BJ (cell line): Measurements from ENCODE around the gene ATG9A. TPM values are rescaled to one million over a fixed set of nuclear protein-coding genes. Genes with fewer than 3 reads are reported as not detected.

Experiments used
- CTCF ChIA-PET: fragments of 350-600 bp; formaldehyde crosslinking; extraction: SDS; loops from one replicate; lab custom pipeline; 2021; ENCODE audit warnings: antibody characterized with exemption, inconsistent platforms; lab: Yijun Ruan, JAX
- POLR2A ChIA-PET: fragments of 300-600 bp; sonication (Branson Sonifier 250); formaldehyde crosslinking; extraction: SDS; loops from one replicate; lab custom pipeline; 2021; ENCODE audit warnings: antibody characterized with exemption; lab: Charles Lee
- DNase-seq: peaks from one replicate; pipeline ENCODE4 v3.0.0-alpha.2; 2011; ENCODE audit warnings: low read depth
- H3K27me3 ChIP-seq: 2 replicates; pipeline ENCODE4 v1.6.0; 2011; ENCODE audit warnings: low read length; ENCODE audit not compliant: control insufficient read depth, insufficient read depth
- H3K36me3 ChIP-seq: 2 replicates; pipeline ENCODE4 v1.5.1; 2011; ENCODE audit warnings: low read length; ENCODE audit not compliant: control insufficient read depth, insufficient read depth
- H3K4me3 ChIP-seq: 2 replicates; pipeline ENCODE4 v1.5.1; 2011; ENCODE audit warnings: low read depth, mild to moderate bottlenecking, control low read depth, low read length
- CTCF ChIP-seq: IDR thresholded peaks from 2 replicates; pipeline ENCODE4 v1.5.1; 2011; ENCODE audit warnings: low read depth, mild to moderate bottlenecking, control low read depth, inconsistent platforms, low read length, moderate library complexity; ENCODE audit not compliant: insufficient read depth
- polyA plus RNA-seq: library from polyadenylated mRNA; depleted of rRNA; stranded (reverse); fragments of >200 nt; gene quantifications from 2 replicates; pipeline ENCODE4 v1.2.3, GENCODE V29; 2011

ATG9A gene
- polyA plus RNA-seq, 1 experiment, result 132 TPM

DNA sequence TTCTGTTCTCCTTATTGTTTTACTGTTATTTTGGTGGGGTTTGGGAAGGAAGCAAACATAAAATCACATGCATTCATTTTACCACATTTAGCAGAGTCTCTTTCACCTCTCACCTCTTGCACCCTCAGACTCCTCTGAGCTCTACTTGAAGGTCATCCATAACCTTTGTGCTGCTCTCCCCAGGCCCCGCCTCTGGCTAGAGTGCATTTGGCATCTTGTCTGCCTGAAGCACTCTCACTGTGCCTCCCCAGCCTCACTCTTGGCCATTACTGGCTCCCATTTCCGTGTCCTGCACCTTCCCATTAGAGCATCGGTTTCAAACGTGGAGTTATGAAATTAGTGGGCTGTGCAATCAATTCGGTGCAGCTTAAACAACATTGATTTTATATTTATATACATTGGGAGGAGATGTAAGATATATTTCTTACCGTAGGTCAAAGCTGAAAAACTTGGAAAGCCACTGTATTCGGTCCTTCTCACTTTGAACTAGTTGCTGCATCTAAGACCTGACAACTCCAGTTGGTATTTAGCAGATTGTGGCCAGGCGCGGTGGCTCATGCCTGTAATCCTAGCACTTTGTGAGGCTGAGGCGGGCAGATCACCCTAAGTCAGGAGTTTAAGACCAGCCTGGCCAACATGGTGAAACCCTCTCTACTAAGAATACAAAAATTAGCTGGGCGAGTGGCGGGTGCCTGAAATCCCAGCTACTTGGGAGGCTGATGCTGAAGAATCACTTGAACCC is 29.8 kb downstream of the ATG9A start:
- Histone ChIP-seq H3K4me3 (no peak overlapping the region), H3K27me3 (no peaks in the 10 kb centered on the region), H3K36me3 (no peaks in the 10 kb centered on the region)
- TF ChIP-seq CTCF, result no peak
- DNase-seq, result no peak
- CTCF ChIA-PET, result interaction anchor here (1.0 to 1.9 kb wide), 3 partner anchors 29 to 95 kb away, joined by 3 to 7 read pairs (median 5); no protein-coding TSS in a partner anchor
- POLR2A ChIA-PET, result no interaction called here

DNA sequence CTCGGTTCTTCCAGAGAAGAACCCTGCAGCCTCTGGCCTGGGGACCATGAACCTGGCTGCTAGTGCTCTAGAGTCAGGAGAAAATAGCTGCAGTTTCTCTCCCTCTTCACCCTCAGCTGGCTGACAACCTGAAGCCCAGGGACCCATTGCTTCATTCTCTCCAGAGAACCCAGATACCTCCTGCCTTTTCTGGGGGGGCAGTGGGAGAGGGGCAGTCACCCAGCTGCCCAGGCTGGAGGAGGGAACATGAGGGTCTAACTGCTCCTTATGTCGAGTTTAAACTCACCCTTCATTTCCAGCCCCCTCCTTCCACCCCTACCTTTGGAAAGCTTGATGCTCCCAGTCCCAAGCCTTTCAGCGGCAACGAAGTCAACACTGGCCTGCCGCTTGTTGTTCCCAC is 30.5 kb downstream of the ATG9A start:
- POLR2A ChIA-PET, result no interaction called here
- TF ChIP-seq CTCF, result no peak

GRCh38 chr2:219197388-219197787 is 32.0 kb downstream of the ATG9A start:
- H3K27me3 ChIP-seq, result no peaks in the 10 kb centered on the region
- ChIA-PET POLR2A (no interaction called here), CTCF (interaction anchor here (0.9 to 2.1 kb wide), 3 partner anchors 9 to 26 kb away, joined by 4 to 7 read pairs (median 4); partner anchors contain the start of gene ZFAND2B)
- DNase-seq, result no peak
- H3K4me3 ChIP-seq, result no peak overlapping the region
- H3K36me3 ChIP-seq, result no peaks in the 10 kb centered on the region
- TF ChIP-seq CTCF, result no peak

More for the DNA sequence above, 30.5 kb downstream of the ATG9A start:
- no peak for DNase-seq
- CTCF ChIA-PET, result interaction anchor here (1.0 to 1.9 kb wide), 5 partner anchors 14 to 96 kb away, joined by 3 to 7 read pairs (median 4); no protein-coding TSS in a partner anchor
- H3K36me3 ChIP-seq, result no peaks in the 10 kb centered on the region
- H3K4me3 ChIP-seq, result no peak overlapping the region
- no peaks in the 10 kb centered on the region for H3K27me3 ChIP-seq

- Histone ChIP-seq H3K4me3 (no peak overlapping the region), H3K27me3 (no peaks in the 10 kb centered on the region), H3K36me3 (peaks cover 16% of the 10 kb centered on the region)
- POLR2A ChIA-PET, result no interaction called here
- CTCF ChIA-PET, result no interaction called here
- no peak for TF ChIP-seq CTCF
- DNase-seq, result no peak
Observed at GRCh38 chr2:219186754-219187456, 42.5 kb downstream of the ATG9A start.

GRCh38 chr2:219184121-219184520 is 45.3 kb downstream of the ATG9A start:
- TF ChIP-seq CTCF, result no peak
- no peaks in the 10 kb centered on the region for H3K27me3 ChIP-seq
- CTCF ChIA-PET, result no interaction called here
- peaks cover 37% of the 10 kb centered on the region for H3K36me3 ChIP-seq
- H3K4me3 ChIP-seq, result no peak overlapping the region
- DNase-seq, result no peak
- POLR2A ChIA-PET, result no interaction called here
